Smooth muscle cell (in vitro differentiated cells): Measurements from ENCODE around the gene CTNNA2. TPM values are rescaled to one million over a fixed set of nuclear protein-coding genes. Genes with fewer than 3 reads are reported as not detected.

Source experiments
- DNase-seq: peaks from one replicate; lab custom pipeline; 2025; ENCODE audit not compliant: unreplicated experiment; lab: John Stamatoyannopoulos, UW
- H2AFZ ChIP-seq: fragments of 200-600 bp; sonication (generic); 2 replicates; pipeline ENCODE4 v1.6.0; 2016; ENCODE audit warnings: antibody characterized with exemption, low read depth, mild to moderate bottlenecking
- H3F3A ChIP-seq: fragments of 200-600 bp; sonication (generic); 2 replicates; pipeline ENCODE4 v1.6.0; 2017; ENCODE audit warnings: antibody characterized with exemption, low read depth
- H3K27ac ChIP-seq: fragments of 200-600 bp; sonication (generic); 2 replicates; pipeline ENCODE4 v1.5.1; 2016; ENCODE audit warnings: low read depth, mild to moderate bottlenecking
- H3K27me3 ChIP-seq: fragments of 200-600 bp; sonication (generic); 2 replicates; pipeline ENCODE4 v1.6.1; 2016; ENCODE audit warnings: low read depth, mild to moderate bottlenecking
- H3K36me3 ChIP-seq: fragments of 200-600 bp; sonication (generic); 2 replicates; pipeline ENCODE4 v1.5.1; 2016; ENCODE audit warnings: low read depth
- H3K4me1 ChIP-seq: fragments of 200-600 bp; sonication (generic); 2 replicates; pipeline ENCODE4 v1.5.1; 2016; ENCODE audit warnings: low read depth
- H3K4me2 ChIP-seq: fragments of 200-600 bp; sonication (generic); 2 replicates; pipeline ENCODE4 v1.6.0; 2016; ENCODE audit warnings: mild to moderate bottlenecking
- H3K4me3 ChIP-seq: fragments of 200-600 bp; sonication (generic); 2 replicates; pipeline ENCODE4 v1.5.1; 2016; ENCODE audit warnings: mild to moderate bottlenecking
- H3K79me2 ChIP-seq: fragments of 200-600 bp; sonication (generic); 2 replicates; pipeline ENCODE4 v1.6.0; 2016; ENCODE audit warnings: low read depth, mild to moderate bottlenecking
- H3K9ac ChIP-seq: fragments of 200-600 bp; sonication (generic); 2 replicates; pipeline ENCODE4 v1.6.0; 2016; ENCODE audit warnings: low read depth
- H3K9me3 ChIP-seq: fragments of 200-600 bp; sonication (generic); replicated peaks from 2 replicates; pipeline ENCODE4 v1.5.1; 2016; ENCODE audit warnings: low read depth
- H4K20me1 ChIP-seq: fragments of 200-600 bp; sonication (generic); 2 replicates; pipeline ENCODE4 v1.6.0; 2016; ENCODE audit warnings: low read depth
- CTCF ChIP-seq: fragments of 200-600 bp; sonication (generic); IDR thresholded peaks from 2 replicates; pipeline ENCODE4 v1.5.1; 2017; ENCODE audit warnings: borderline replicate concordance, mild to moderate bottlenecking, antibody characterized with exemption; ENCODE audit not compliant: insufficient read depth, poor library complexity, severe bottlenecking
- WGBS: methylation state at CpG from one replicate; pipeline ENCODE4 v1.1.7; 2016; ENCODE audit warnings: low lambda C conversion rate; 5-methylcytosine and 5-hydroxymethylcytosine counted together
- polyA plus RNA-seq: library from polyadenylated mRNA; unstranded; fragments of >200 nt; fragmentation: Nextera tagmentation; extraction: Ambion mirVana; gene quantifications from 2 replicates; pipeline ENCODE4 v1.2.1, GENCODE V29; 2016
- total RNA-seq: library from RNA; depleted of rRNA; stranded (reverse); fragments of >200 nt; gene quantifications from 2 replicates; pipeline ENCODE4 v1.2.3, GENCODE V29; 2014

The CTNNA2 gene
- total and polyA plus RNA-seq, 2 experiments from 2014 or later: not detected

- Histone ChIP-seq H4K20me1 (no peaks in the 10 kb centered on the region), H3K4me1 (peaks cover 9% of the 10 kb centered on the region), H3K4me3 (no peak overlapping the region), H3K27me3 (no peaks in the 10 kb centered on the region), H3K9ac (no peak overlapping the region), H3F3A (no peaks in the 10 kb centered on the region), H3K36me3 (no peaks in the 10 kb centered on the region), H3K79me2 (no peaks in the 10 kb centered on the region), H3K27ac (no peak overlapping the region), H3K9me3 (no peaks in the 10 kb centered on the region), H2AFZ (no peak overlapping the region), H3K4me2 (no peak overlapping the region)
- WGBS: 46% methylated on average over 3 of the region's 3 CpGs
- TF ChIP-seq CTCF: no peak
- no peak for DNase-seq
These were observed 948.8 kb downstream of the CTNNA2 start for GRCh38 chr2:80461505-80462197.

- WGBS: 90% methylated on average over 8 of the region's 8 CpGs
- Histone ChIP-seq H3K4me1 (peaks cover 9% of the 10 kb centered on the region), H3K9me3 (no peaks in the 10 kb centered on the region), H4K20me1 (no peaks in the 10 kb centered on the region), H3K27ac (no peak overlapping the region), H3F3A (no peaks in the 10 kb centered on the region), H3K36me3 (no peaks in the 10 kb centered on the region), H3K4me2 (no peak overlapping the region), H3K4me3 (no peak overlapping the region), H2AFZ (no peak overlapping the region), H3K27me3 (no peaks in the 10 kb centered on the region), H3K79me2 (no peaks in the 10 kb centered on the region), H3K9ac (no peak overlapping the region)
- no peak for DNase-seq
- TF ChIP-seq CTCF: no peak
These were observed 949.8 kb downstream of the CTNNA2 start for GRCh38 chr2:80462654-80463053.

GRCh38 chr2:80464275-80464674 lies 951.4 kb downstream of the CTNNA2 start:
- TF ChIP-seq CTCF: no peak
- Histone ChIP-seq H3K9me3 (no peaks in the 10 kb centered on the region), H3K4me2 (no peak overlapping the region), H3K79me2 (no peaks in the 10 kb centered on the region), H3K27me3 (no peaks in the 10 kb centered on the region), H3K4me3 (no peak overlapping the region), H4K20me1 (no peaks in the 10 kb centered on the region), H3F3A (no peaks in the 10 kb centered on the region), H3K27ac (no peak overlapping the region), H3K9ac (no peak overlapping the region), H3K36me3 (no peaks in the 10 kb centered on the region), H3K4me1 (peaks cover 9% of the 10 kb centered on the region), H2AFZ (no peak overlapping the region)
- 92% methylated on average over 1 of the region's 1 CpG for WGBS
- DNase-seq: no peak

- DNase-seq: no peak
- H4K20me1 ChIP-seq: no peaks in the 10 kb centered on the region
- WGBS: 97% methylated on average over 3 of the region's 3 CpGs
- H3K4me2 ChIP-seq: no peak overlapping the region
- H3K27me3 ChIP-seq: no peaks in the 10 kb centered on the region
- H3K9me3 ChIP-seq: no peaks in the 10 kb centered on the region
- H3K79me2 ChIP-seq: no peaks in the 10 kb centered on the region
- no peak overlapping the region for H2AFZ ChIP-seq
- H3K4me3 ChIP-seq: no peak overlapping the region
- H3K27ac ChIP-seq: no peak overlapping the region
- H3K36me3 ChIP-seq: no peaks in the 10 kb centered on the region
- TF ChIP-seq CTCF: no peak
- H3K9ac ChIP-seq: no peak overlapping the region
- no peaks in the 10 kb centered on the region for H3K4me1 ChIP-seq
- no peaks in the 10 kb centered on the region for H3F3A ChIP-seq
These were observed 954.5 kb downstream of the CTNNA2 start for GRCh38 chr2:80467262-80467811.
